HL-60 (cell line): Measurements from ENCODE around the gene CCDC8.

Source experiments
- POLR2AphosphoS5 ChIP-seq: IDR thresholded peaks from 2 replicates; pipeline ENCODE4 v1.6.1; 2012; ENCODE audit warnings: low read depth
- TF ChIP-seq, protein P1 (sequence below): IDR thresholded peaks from one replicate; pipeline ENCODE4 v1.5.1; 2011; ENCODE audit warnings: low read length, control low read depth, inconsistent platforms; ENCODE audit not compliant: insufficient read depth

DNA sequence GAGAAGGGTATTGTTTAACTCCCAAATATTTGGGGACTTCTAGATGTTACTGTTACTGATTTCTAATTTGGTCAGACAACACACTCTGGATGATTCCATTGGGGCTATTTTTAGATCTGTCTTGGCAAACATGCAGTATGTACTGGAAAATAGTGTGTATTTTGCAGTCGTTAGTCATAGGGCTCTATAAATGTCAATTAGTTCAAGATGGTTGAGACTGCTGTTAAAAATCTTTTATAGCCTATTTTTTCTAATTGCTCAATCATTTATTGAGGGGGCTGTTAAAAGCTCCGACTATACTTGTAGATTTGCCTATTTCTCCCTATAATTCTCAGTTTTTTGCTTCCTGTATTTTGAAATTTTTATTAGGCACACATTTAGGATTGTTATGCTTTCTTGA is 35.1 kb downstream of the CCDC8 start:
- TF ChIP-seq, protein P1, sequence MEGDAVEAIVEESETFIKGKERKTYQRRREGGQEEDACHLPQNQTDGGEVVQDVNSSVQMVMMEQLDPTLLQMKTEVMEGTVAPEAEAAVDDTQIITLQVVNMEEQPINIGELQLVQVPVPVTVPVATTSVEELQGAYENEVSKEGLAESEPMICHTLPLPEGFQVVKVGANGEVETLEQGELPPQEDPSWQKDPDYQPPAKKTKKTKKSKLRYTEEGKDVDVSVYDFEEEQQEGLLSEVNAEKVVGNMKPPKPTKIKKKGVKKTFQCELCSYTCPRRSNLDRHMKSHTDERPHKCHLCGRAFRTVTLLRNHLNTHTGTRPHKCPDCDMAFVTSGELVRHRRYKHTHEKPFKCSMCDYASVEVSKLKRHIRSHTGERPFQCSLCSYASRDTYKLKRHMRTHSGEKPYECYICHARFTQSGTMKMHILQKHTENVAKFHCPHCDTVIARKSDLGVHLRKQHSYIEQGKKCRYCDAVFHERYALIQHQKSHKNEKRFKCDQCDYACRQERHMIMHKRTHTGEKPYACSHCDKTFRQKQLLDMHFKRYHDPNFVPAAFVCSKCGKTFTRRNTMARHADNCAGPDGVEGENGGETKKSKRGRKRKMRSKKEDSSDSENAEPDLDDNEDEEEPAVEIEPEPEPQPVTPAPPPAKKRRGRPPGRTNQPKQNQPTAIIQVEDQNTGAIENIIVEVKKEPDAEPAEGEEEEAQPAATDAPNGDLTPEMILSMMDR: no peak
- TF ChIP-seq POLR2AphosphoS5: no peak
